ENCODE measurements around the gene METTL1. TPM values are rescaled to one million over a fixed set of nuclear protein-coding genes. Genes with fewer than 3 reads are reported as not detected.

METTL1 gene
- total RNA-seq, 1 experiment from 2014 or later = 17.9 TPM

- no peaks in the 10 kb centered on the region for H3K9me3 ChIP-seq (ENCODE audit: insufficient read depth, low read depth)
- no peaks in the 10 kb centered on the region for H3K27me3 ChIP-seq (ENCODE audit: insufficient read depth, low read depth)
- BruUV-seq (replicated peaks) = no TSS peak
- no peaks in the 10 kb centered on the region for H3K79me2 ChIP-seq (ENCODE audit: low read depth)
- H3K36me3 ChIP-seq (ENCODE audit: low read depth) = no peaks in the 10 kb centered on the region
- H3K4me3 ChIP-seq = no peak overlapping the region
- POLR2A ChIA-PET (ENCODE audit: unreplicated experiment) = no interaction called here
- H3K9me2 ChIP-seq (ENCODE audit: insufficient read depth) = no peaks in the 10 kb centered on the region
- TF ChIP-seq EZH2 (IDR thresholded peaks at IDR 0.05; ENCODE audit: low read depth) = no peak
- TF ChIP-seq, protein P1, sequence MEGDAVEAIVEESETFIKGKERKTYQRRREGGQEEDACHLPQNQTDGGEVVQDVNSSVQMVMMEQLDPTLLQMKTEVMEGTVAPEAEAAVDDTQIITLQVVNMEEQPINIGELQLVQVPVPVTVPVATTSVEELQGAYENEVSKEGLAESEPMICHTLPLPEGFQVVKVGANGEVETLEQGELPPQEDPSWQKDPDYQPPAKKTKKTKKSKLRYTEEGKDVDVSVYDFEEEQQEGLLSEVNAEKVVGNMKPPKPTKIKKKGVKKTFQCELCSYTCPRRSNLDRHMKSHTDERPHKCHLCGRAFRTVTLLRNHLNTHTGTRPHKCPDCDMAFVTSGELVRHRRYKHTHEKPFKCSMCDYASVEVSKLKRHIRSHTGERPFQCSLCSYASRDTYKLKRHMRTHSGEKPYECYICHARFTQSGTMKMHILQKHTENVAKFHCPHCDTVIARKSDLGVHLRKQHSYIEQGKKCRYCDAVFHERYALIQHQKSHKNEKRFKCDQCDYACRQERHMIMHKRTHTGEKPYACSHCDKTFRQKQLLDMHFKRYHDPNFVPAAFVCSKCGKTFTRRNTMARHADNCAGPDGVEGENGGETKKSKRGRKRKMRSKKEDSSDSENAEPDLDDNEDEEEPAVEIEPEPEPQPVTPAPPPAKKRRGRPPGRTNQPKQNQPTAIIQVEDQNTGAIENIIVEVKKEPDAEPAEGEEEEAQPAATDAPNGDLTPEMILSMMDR (conservative IDR thresholded peaks at IDR 0.05) = no peak
- H3K4me1 ChIP-seq (replicated peaks; ENCODE audit: insufficient read depth) = no peaks in the 10 kb centered on the region
- DNase-seq = no peak
- H2AFZ ChIP-seq = no peak overlapping the region
- no peak overlapping the region for H3K27ac ChIP-seq
- no peaks in the 10 kb centered on the region for H4K20me1 ChIP-seq (ENCODE audit: insufficient read depth)
- CTCF ChIA-PET = no interaction called here
- intact Hi-C loops (cut with micrococcal nuclease; ENCODE audit: unreplicated experiment) = loop anchor here (10.0 kb wide), 1 partner anchor 125 kb away; the partner anchor contains the start of gene PIP4K2C
- no peak overlapping the region for H3K4me2 ChIP-seq
- H3F3A ChIP-seq (ENCODE audit: insufficient read depth, low read depth) = no peaks in the 10 kb centered on the region
These were observed 51.9 kb downstream of the METTL1 start for GRCh38 chr12:57719777-57720605.

GRCh38 chr12:57718641-57719528, 53.0 kb downstream of the METTL1 start:
- CTCF ChIA-PET = no interaction called here
- H3K79me2 ChIP-seq (ENCODE audit: low read depth) = no peaks in the 10 kb centered on the region
- no peaks in the 10 kb centered on the region for H3K27me3 ChIP-seq (ENCODE audit: insufficient read depth, low read depth)
- no peaks in the 10 kb centered on the region for H3K36me3 ChIP-seq (ENCODE audit: low read depth)
- BruUV-seq (replicated peaks) = no TSS peak
- H3K4me2 ChIP-seq = no peak overlapping the region
- no peak overlapping the region for H2AFZ ChIP-seq
- no peak overlapping the region for H3K4me3 ChIP-seq
- H3K9me3 ChIP-seq (ENCODE audit: insufficient read depth, low read depth) = no peaks in the 10 kb centered on the region
- no peak overlapping the region for H3K27ac ChIP-seq
- no peaks in the 10 kb centered on the region for H3F3A ChIP-seq (ENCODE audit: insufficient read depth, low read depth)
- no peak for DNase-seq
- POLR2A ChIA-PET (ENCODE audit: unreplicated experiment) = interaction anchor here (0.6 kb wide), 1 partner anchor 48 kb away, joined by 4 read pairs; the partner anchor contains the start of gene CYP27B1
- no peaks in the 10 kb centered on the region for H3K4me1 ChIP-seq (replicated peaks; ENCODE audit: insufficient read depth)
- TF ChIP-seq, protein P1 (conservative IDR thresholded peaks at IDR 0.05) = no peak
- TF ChIP-seq EZH2 (IDR thresholded peaks at IDR 0.05; ENCODE audit: low read depth) = no peak
- H3K9me2 ChIP-seq (ENCODE audit: insufficient read depth) = no peaks in the 10 kb centered on the region
- H4K20me1 ChIP-seq (ENCODE audit: insufficient read depth) = no peaks in the 10 kb centered on the region
- intact Hi-C loops (cut with micrococcal nuclease; ENCODE audit: unreplicated experiment) = no loop called here

Small RNA genes within 50 kb of the gene (microRNA-seq; reads per million reads assigned to microRNA genes)
- gene MIR6759 (ENCODE audit: borderline number of aligned reads, borderline replicate concordance) = not detected

Other genes starting within 250 kb of the METTL1 start
- gene MBD6, start 249.3 kb downstream of the METTL1 start, total RNA-seq (2021) = 47.3 and 78.4 TPM in 2 replicates
- gene DCTN2, start 224.9 kb downstream of the METTL1 start, total RNA-seq (2021) = 93.4 and 105 TPM in 2 replicates
- 0.07 TPM in 1 of 2 replicates, not detected in the other for gene KIF5A, start 222.1 kb downstream of the METTL1 start, total RNA-seq (2021)
- gene PIP4K2C, start 180.9 kb downstream of the METTL1 start, total RNA-seq (2021) = 47.7 and 48.7 TPM in 2 replicates
- 16.2 and 18.1 TPM in 2 replicates for gene DTX3, start 167.3 kb downstream of the METTL1 start, total RNA-seq (2021)
- gene ARHGEF25, start 160.7 kb downstream of the METTL1 start, total RNA-seq (2021) = 12.9 and 18.8 TPM in 2 replicates
- gene B4GALNT1, start 138.9 kb downstream of the METTL1 start, total RNA-seq (2021) = 15.0 and 17.9 TPM in 2 replicates
- gene OS9, start 78.0 kb downstream of the METTL1 start, total RNA-seq (2021) = 96.7 and 108 TPM in 2 replicates
- 0.40 and 0.50 TPM in 2 replicates for gene AGAP2, start 33.4 kb downstream of the METTL1 start, total RNA-seq (2021)
- gene TSPAN31, start 27.1 kb downstream of the METTL1 start, total RNA-seq (2021) = 18.2 and 22.5 TPM in 2 replicates
- 156 and 194 TPM in 2 replicates for gene CDK4, start 19.8 kb downstream of the METTL1 start, total RNA-seq (2021)
- 18.9 and 21.2 TPM in 2 replicates for gene MARCHF9, start 17.0 kb downstream of the METTL1 start, total RNA-seq (2021)
- gene CYP27B1, start 5.0 kb downstream of the METTL1 start, total RNA-seq (2021) = 1.6 and 1.8 TPM in 2 replicates
- 13.1 and 17.8 TPM in 2 replicates for gene EEF1AKMT3, start 509 bp upstream of the METTL1 start, total RNA-seq (2021)
- 38.1 and 44.8 TPM in 2 replicates for gene TSFM, start 10.7 kb upstream of the METTL1 start, total RNA-seq (2021)
- 1.6 and 3.0 TPM in 2 replicates for gene AVIL, start 46.6 kb upstream of the METTL1 start, total RNA-seq (2021)
- gene CTDSP2, start 74.6 kb upstream of the METTL1 start, total RNA-seq (2021) = 102 and 107 TPM in 2 replicates
- 5.1 and 6.5 TPM in 2 replicates for gene ATP23, start 169.5 kb upstream of the METTL1 start, total RNA-seq (2021)

Measured in PC-9 (cell line).